Measurements from ENCODE around the gene CTSF.
"Not testable (repeated sequence)": the region's sequence is repeated elsewhere in the genome, so short reads cannot be mapped to it uniquely, and the experiment has no call there.

CTSF gene

DNA sequence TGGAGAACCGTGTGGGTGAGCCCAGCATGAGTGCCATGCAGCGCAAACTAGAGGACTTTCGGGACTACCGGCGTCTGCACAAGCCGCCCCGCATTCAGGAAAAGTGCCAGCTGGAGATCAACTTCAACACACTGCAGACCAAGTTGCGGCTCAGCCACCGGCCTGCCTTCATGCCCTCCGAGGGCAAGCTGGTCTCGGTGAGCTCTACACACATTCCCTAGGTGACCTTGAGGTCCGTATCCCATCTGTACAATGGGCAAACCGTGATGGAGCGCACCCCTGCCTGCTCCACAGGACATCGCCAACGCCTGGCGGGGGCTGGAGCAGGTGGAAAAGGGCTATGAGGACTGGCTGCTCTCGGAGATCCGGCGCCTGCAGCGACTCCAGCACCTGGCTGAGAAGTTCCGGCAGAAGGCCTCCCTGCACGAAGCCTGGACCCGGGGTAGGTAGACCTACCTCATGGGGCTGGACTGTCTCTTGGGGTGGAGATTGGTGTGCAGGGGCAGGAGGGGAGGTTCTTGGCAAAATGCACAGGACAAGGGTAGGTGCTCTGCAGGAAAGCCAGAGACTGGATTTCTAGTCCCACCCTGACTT is 10.6 kb downstream of the CTSF start:
- DNase-seq, result peak; percentile 28

GRCh38 chr11:66556086-66556485 is 12.3 kb downstream of the CTSF start:
- DNase-seq, result no peak

GRCh38 chr11:66555416-66555815 is 13.0 kb downstream of the CTSF start:
- no peak for DNase-seq

GRCh38 chr11:66554602-66555001 is 13.8 kb downstream of the CTSF start:
- no peak for DNase-seq

GRCh38 chr11:66550887-66551286 is 17.5 kb downstream of the CTSF start:
- no peak for DNase-seq

- DNase-seq, result no peak
Measured at GRCh38 chr11:66549696-66550095, 18.7 kb downstream of the CTSF start.

DNA sequence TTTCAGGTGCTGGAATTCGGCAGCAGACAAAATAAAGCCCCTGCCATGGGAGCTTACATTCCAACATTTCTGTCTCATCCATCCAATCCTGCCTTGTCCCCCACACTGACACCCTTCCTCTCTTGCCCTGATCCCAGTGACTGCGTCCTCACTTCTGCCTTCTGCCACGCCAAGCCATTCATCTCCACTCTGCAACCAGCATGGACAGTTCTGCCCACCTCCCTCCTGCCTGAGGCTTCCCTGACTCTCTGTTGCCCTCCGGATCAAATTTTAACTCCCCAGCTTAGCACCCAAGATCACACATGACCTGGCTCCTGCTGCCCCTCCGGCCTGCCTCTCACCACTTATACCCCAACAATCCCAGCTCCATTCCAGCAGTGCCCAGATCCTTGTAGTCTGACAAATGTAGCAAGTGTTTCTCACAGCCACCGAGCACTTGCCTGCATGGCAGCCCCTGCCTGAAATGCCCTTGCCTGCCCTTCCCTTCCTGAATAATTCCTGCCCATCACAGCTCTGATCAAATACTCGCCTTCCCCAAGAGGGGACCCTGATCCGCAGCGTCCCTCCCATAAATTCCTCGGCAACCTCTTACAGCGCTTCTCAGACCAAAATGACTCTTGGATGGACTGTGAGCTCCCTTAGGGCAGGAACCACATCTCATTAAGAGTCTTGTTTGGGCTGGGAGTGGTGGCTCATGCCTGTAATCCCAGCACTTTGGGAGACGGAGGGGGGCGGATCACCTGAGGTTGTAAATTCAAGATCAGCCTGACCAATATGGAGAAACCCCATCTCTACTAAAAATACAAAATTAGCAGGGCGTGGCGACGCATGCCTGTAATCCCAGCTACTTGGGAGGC is 19.4 kb downstream of the CTSF start:
- no peak for DNase-seq

DNA sequence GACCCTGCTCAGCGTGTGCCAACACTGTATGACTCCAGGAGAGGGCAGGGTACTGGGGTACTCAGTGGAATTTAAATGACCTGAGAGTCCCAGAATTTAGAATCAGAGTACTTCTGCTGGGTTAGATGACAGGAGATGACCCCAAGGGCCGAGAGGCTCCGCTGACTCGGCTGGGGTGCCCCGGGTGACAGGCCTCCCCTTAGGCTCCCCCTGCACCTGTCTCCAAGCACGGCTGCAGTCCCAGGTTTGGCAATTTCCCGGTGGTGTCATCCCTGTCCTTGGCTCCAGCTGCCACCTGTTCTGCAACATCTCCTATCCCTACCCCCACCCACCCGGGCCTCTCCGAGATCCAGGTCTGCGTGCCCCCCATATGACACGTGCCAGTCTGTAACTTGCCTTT is 20.4 kb downstream of the CTSF start:
- DNase-seq, result no peak

GRCh38 chr11:66547662-66548009 is 20.8 kb downstream of the CTSF start:
- DNase-seq, result no peak

DNA sequence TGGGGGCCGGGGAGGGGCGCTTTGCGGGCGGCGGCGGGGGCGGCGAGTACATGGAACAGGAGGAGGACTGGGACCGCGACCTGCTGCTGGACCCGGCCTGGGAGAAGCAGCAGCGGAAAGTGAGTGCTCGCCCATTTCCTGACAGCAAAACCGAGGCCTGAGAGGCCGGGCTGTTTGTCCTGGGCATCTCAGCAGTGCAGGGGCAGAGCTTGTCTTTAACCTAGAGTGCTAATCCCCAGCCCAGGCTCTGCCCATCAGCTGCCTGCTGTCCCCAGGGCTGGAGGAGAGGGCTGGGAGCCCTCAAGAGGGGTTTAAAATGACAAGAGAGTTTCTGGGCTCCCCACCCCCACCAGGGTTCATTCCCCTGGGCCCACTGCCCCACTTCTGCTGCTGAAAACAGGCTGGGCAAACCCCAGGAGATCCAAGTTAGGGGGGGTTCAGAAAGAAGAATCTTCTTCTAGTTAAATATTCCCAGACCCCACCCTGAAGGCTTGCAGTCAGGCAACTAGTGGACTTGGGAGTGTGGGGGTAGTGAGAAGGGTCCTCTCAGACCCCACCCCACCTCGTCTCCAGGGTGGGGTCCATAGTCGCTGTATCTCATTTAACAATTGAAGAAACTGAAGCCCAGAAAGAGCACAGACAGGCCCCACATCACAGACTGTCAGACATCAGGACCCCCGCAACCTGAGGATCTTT is 21.3 kb downstream of the CTSF start:
- DNase-seq, result no peak

GRCh38 chr11:66546368-66546965 is 21.9 kb downstream of the CTSF start, which contains the start of gene ACTN3:
ACTN3 (plus strand) TSS chr11:66546903; CDS start chr11:66546938, 35 bp downstream.
- no peak for DNase-seq

GRCh38 chr11:66545701-66546367 is 22.6 kb downstream of the CTSF start, which contains the start of gene ZDHHC24:
ZDHHC24 (minus strand) TSS chr11:66546048; CDS start chr11:66546003, 45 bp downstream.
- DNase-seq, result peak; percentile 96

- DNase-seq, result not testable (repeated sequence)
Measured at GRCh38 chr11:66544952-66545351, 23.5 kb downstream of the CTSF start.

DNA sequence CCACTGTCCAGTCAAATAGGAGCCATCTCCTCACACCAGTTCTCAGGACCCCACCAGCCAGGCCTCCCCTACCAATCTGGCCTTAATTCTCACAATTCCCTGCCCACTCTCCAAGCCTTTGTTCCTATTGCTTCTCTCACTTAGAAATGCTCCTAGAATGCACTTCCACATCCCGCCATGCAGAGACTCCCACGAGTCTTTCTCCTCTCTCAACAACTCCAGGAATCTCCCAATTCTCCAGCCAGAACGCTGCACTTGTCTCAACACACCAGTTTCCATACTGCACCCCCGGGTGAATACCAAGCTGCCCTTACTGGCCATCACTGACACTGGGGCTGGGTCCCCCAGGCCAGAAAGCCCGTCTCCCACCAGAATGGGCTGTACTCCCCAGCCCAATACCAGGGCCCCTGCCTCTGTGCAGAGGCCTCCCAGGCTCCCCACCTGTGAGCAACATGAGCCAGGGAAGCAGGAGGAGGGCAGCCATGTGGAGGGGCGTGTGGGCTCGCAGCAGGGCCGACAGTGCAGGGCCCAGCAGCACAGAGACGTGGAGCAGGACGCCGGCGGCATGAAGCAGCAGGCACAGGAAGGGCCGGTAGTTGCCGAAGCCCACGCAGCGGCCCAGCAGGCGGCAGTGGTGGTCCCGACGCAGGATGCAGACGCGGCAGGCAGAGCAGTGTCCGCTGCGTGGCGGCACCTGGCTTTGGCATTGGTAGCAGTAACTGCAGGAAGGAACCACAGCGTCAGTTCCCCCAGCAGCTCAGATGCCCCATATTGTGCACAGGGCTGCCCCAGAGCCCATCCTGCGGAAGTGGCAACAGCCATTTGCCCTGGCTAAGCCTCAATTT is 24.9 kb downstream of the CTSF start:
- no peak for DNase-seq

DNA sequence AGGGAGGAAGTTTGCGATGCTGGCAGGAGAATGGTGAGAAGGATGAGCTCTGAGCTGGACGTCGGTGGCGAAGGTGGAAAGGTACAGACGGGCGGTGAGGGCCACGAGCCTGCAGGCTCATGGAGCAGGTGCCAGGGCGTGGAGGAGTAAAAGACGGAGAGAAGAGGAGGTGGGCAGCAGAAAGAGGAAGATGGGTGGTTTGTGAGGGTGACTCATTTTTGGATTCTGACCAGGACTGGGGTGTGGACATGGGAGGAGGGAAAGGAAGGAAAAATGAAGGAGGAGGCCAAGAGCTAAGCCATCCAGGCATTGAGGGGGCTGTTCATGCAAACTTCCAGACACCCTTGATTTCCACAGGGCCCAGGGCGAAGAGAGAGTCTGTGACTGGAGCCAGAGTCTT is 26.0 kb downstream of the CTSF start:
- DNase-seq, result no peak

DNA sequence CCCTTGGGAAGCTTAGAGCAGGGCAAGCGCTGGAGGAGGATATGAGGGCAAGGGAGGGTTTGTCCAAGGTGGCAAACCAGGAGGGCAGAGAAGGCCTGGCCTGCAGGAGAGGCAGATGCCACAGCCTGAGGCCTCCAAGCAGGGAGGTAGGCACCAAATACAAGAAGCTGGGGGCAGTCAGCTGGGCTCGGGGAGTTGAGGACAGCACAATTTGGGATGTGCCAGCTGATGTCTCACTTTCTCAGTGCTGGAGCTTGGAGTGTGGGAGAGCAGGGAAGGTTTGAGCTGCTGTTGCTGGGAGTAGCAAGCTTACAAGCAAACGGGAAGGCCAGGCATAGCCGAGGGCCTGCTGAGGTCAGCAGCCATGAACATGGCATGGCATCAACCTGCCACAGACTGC is 26.5 kb downstream of the CTSF start:
- DNase-seq, result no peak

GRCh38 chr11:66540598-66540997 is 27.8 kb downstream of the CTSF start:
- not testable (repeated sequence) for DNase-seq

DNA sequence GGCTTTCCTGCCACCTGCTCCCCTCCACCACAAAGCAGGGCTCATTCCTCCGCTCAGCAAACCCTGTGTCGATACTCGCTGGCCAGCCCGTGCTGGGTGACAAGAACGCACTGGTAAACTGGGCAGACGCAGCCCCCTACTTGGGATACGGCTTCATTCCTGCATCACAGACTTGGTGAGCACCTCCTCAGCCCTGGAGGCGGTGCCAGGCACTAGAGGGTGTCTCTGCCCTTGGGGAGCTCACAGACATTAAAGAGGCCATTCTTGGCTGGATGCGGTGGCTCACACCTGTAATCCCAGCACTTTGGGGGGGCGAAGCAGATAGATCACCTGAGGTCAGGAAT is 28.6 kb downstream of the CTSF start:
- DNase-seq, result no peak

- DNase-seq, result no peak
Measured at GRCh38 chr11:66539170-66539869, 29.1 kb downstream of the CTSF start.

- no peak for DNase-seq
Measured at GRCh38 chr11:66532784-66533183, 35.6 kb downstream of the CTSF start.

GRCh38 chr11:66531841-66532240 is 36.6 kb downstream of the CTSF start:
- DNase-seq, result no peak

All from NCI-H1092 treated with DMSO at 0.1 percent for 48 hours (cell line).